Neural progenitor cell (in vitro differentiated cells): ENCODE data around the gene CCDC73. TPM values are rescaled to one million over a fixed set of nuclear protein-coding genes. Genes with fewer than 3 reads are reported as not detected.
"Not testable (repeated sequence)": the region's sequence is repeated elsewhere in the genome, so short reads cannot be mapped to it uniquely, and the experiment has no call there.

Experiments used
- DNase-seq: peaks from one replicate; pipeline ENCODE4 v3.0.0-alpha.2; 2016; ENCODE audit warnings: low spot score
- H2AFZ ChIP-seq: fragments of 200-600 bp; sonication (generic); replicated peaks from 2 replicates; pipeline ENCODE4 v1.6.1; 2016; ENCODE audit warnings: antibody characterized with exemption
- H3F3A ChIP-seq: fragments of 200-600 bp; sonication (generic); 2 replicates; pipeline ENCODE4 v1.6.1; 2016; ENCODE audit warnings: antibody characterized with exemption, low read depth
- H3K27ac ChIP-seq: fragments of 200-600 bp; sonication (generic); 2 replicates; pipeline ENCODE4 v1.5.1; 2016; ENCODE audit warnings: mild to moderate bottlenecking
- H3K27me3 ChIP-seq: fragments of 200-600 bp; sonication (generic); 2 replicates; pipeline ENCODE4 v1.6.1; 2016; ENCODE audit warnings: mild to moderate bottlenecking, moderate library complexity
- H3K36me3 ChIP-seq: fragments of 200-600 bp; sonication (generic); 2 replicates; pipeline ENCODE4 v1.5.1; 2016
- H3K4me1 ChIP-seq: fragments of 200-600 bp; sonication (generic); 2 replicates; pipeline ENCODE4 v1.6.1; 2016; ENCODE audit warnings: mixed run types
- H3K4me2 ChIP-seq: fragments of 200-600 bp; sonication (generic); 2 replicates; pipeline ENCODE4 v1.6.1; 2016
- H3K4me3 ChIP-seq: fragments of 200-600 bp; sonication (generic); 2 replicates; pipeline ENCODE4 v1.5.1; 2016
- H3K79me2 ChIP-seq: fragments of 200-600 bp; sonication (generic); 2 replicates; pipeline ENCODE4 v1.6.1; 2016; ENCODE audit warnings: low read depth
- H3K9ac ChIP-seq: fragments of 200-600 bp; sonication (generic); 2 replicates; pipeline ENCODE4 v1.6.1; 2016
- H3K9me3 ChIP-seq: fragments of 200-600 bp; sonication (generic); 2 replicates; pipeline ENCODE4 v1.5.1; 2016; ENCODE audit warnings: low read depth
- H4K20me1 ChIP-seq: fragments of 200-600 bp; sonication (generic); 2 replicates; pipeline ENCODE4 v1.6.1; 2016; ENCODE audit warnings: low read depth
- H3K27ac Mint-ChIP-seq: 3 replicates; pipeline ENCODE4 v1.8.0; 2021; ENCODE audit warnings: mixed read lengths
- H3K27me3 Mint-ChIP-seq: 2 replicates; pipeline ENCODE4 v1.8.0; 2022; ENCODE audit warnings: low read depth, mild to moderate bottlenecking, inconsistent platforms, moderate library complexity, mixed read lengths; ENCODE audit not compliant: insufficient read depth
- H3K36me3 Mint-ChIP-seq: 3 replicates; pipeline ENCODE4 v1.8.0; 2021; ENCODE audit warnings: mixed read lengths
- H3K4me1 Mint-ChIP-seq: 3 replicates; pipeline ENCODE4 v1.8.0; 2021; ENCODE audit warnings: mixed read lengths
- H3K4me3 Mint-ChIP-seq: 3 replicates; pipeline ENCODE4 v1.8.0; 2021; ENCODE audit warnings: mild to moderate bottlenecking, moderate library complexity, mixed read lengths
- H3K9me3 Mint-ChIP-seq: 3 replicates; pipeline ENCODE4 v1.8.0; 2020; ENCODE audit warnings: mixed read lengths
- EZH2 ChIP-seq: fragments of 200-600 bp; sonication (generic); IDR thresholded peaks from 2 replicates; pipeline ENCODE4 v1.6.1; 2017; ENCODE audit warnings: antibody characterized with exemption, mild to moderate bottlenecking, moderate library complexity
- EZH2phosphoT487 ChIP-seq: fragments of 200-600 bp; sonication (generic); IDR thresholded peaks from 2 replicates; pipeline ENCODE4 v1.6.1; 2017; ENCODE audit warnings: antibody characterized with exemption
- total RNA-seq: library from RNA; depleted of rRNA; stranded (reverse); fragments of >200 nt; gene quantifications from 2 replicates; pipeline ENCODE4 v1.2.3, GENCODE V29; 2015; ENCODE audit warnings: low replicate concordance
- TF ChIP-seq, protein P1 (sequence below): fragments of 200-600 bp; sonication (generic); IDR thresholded peaks from 2 replicates; pipeline ENCODE4 v1.5.1; 2017; ENCODE audit warnings: antibody characterized with exemption, mild to moderate bottlenecking

CCDC73 gene
- total RNA-seq, 1 donor from 2014 or later = not detected

DNA sequence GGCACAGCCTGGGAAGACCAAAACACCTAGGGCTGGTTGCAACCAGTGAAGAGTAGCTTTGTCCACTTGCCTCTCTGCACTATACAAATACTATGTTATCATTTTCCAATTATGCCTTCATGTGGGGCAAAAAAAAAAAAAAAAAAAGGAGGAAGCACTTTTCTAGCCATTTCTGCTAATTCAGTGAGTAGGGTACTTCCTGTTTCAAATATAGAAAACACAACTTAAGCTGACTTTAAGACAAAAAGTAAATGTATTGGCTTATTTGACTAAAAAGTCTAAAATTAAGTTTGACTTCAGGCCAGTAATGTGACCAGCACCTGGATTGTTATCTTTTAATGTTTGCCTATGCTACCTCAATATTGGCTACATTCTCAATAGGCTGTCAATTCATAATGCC lies 15.3 kb downstream of the CCDC73 start:
- no peaks in the 10 kb centered on the region for H3K27me3 Mint-ChIP-seq
- Histone ChIP-seq H3K4me2 (no peak overlapping the region), H3K36me3 (no peaks in the 10 kb centered on the region), H3K27ac (no peak overlapping the region), H4K20me1 (no peaks in the 10 kb centered on the region), H3K4me3 (no peak overlapping the region), H3F3A (no peaks in the 10 kb centered on the region), H3K9me3 (no peaks in the 10 kb centered on the region), H3K4me1 (no peaks in the 10 kb centered on the region), H3K27me3 (no peaks in the 10 kb centered on the region), H2AFZ (no peak overlapping the region), H3K9ac (no peak overlapping the region), H3K79me2 (no peaks in the 10 kb centered on the region)
- H3K4me1 Mint-ChIP-seq = no peaks in the 10 kb centered on the region
- no peak overlapping the region for H3K27ac Mint-ChIP-seq
- no peak overlapping the region for H3K4me3 Mint-ChIP-seq
- no peaks in the 10 kb centered on the region for H3K9me3 Mint-ChIP-seq
- TF ChIP-seq EZH2 (no peak), EZH2phosphoT487 (no peak)
- TF ChIP-seq, protein P1, sequence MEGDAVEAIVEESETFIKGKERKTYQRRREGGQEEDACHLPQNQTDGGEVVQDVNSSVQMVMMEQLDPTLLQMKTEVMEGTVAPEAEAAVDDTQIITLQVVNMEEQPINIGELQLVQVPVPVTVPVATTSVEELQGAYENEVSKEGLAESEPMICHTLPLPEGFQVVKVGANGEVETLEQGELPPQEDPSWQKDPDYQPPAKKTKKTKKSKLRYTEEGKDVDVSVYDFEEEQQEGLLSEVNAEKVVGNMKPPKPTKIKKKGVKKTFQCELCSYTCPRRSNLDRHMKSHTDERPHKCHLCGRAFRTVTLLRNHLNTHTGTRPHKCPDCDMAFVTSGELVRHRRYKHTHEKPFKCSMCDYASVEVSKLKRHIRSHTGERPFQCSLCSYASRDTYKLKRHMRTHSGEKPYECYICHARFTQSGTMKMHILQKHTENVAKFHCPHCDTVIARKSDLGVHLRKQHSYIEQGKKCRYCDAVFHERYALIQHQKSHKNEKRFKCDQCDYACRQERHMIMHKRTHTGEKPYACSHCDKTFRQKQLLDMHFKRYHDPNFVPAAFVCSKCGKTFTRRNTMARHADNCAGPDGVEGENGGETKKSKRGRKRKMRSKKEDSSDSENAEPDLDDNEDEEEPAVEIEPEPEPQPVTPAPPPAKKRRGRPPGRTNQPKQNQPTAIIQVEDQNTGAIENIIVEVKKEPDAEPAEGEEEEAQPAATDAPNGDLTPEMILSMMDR = no peak
- DNase-seq = no peak
- no peaks in the 10 kb centered on the region for H3K36me3 Mint-ChIP-seq

DNA sequence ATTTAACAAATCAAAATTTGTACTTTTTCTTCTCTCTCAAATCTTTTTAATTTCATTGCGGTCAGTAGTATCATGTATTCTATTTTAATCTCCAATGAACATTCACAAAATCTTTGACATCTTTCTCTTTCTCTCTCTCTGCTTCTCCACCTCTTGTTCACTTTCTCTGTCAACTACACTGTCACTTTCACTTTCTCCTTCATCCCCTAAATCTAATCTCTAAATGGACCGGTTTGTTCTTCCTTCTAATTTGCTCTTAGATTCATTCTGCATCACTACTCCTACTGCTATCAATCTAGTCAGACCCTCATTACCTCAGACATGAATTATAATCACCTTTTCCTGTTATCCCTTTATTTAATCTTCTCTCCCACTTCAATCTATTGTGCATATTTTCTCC lies 18.6 kb downstream of the CCDC73 start:
- no peak overlapping the region for H3K27ac Mint-ChIP-seq
- no peak overlapping the region for H3K4me3 Mint-ChIP-seq
- Histone ChIP-seq H4K20me1 (no peaks in the 10 kb centered on the region), H3K36me3 (no peaks in the 10 kb centered on the region), H3F3A (no peaks in the 10 kb centered on the region), H3K79me2 (no peaks in the 10 kb centered on the region), H3K27ac (no peak overlapping the region), H3K27me3 (no peaks in the 10 kb centered on the region), H3K4me2 (no peak overlapping the region), H3K9ac (no peak overlapping the region), H3K4me3 (no peak overlapping the region), H3K9me3 (no peaks in the 10 kb centered on the region), H2AFZ (no peak overlapping the region), H3K4me1 (no peaks in the 10 kb centered on the region)
- TF ChIP-seq, protein P1 = no peak
- TF ChIP-seq EZH2 (no peak), EZH2phosphoT487 (no peak)
- no peak for DNase-seq
- no peaks in the 10 kb centered on the region for H3K36me3 Mint-ChIP-seq
- H3K9me3 Mint-ChIP-seq = no peaks in the 10 kb centered on the region
- H3K4me1 Mint-ChIP-seq = no peaks in the 10 kb centered on the region
- H3K27me3 Mint-ChIP-seq = no peaks in the 10 kb centered on the region

- H3K27me3 Mint-ChIP-seq = no peaks in the 10 kb centered on the region
- H3K36me3 Mint-ChIP-seq = no peaks in the 10 kb centered on the region
- Histone ChIP-seq H3K36me3 (no peaks in the 10 kb centered on the region), H3K79me2 (no peaks in the 10 kb centered on the region), H4K20me1 (no peaks in the 10 kb centered on the region), H3K9me3 (no peaks in the 10 kb centered on the region), H3K4me2 (no peak overlapping the region), H3K9ac (no peak overlapping the region), H3K4me1 (no peaks in the 10 kb centered on the region), H3F3A (no peaks in the 10 kb centered on the region), H3K27ac (no peak overlapping the region), H3K4me3 (no peak overlapping the region), H3K27me3 (no peaks in the 10 kb centered on the region), H2AFZ (peak overlapping the region; percentile 34)
- TF ChIP-seq EZH2 (no peak), EZH2phosphoT487 (no peak)
- TF ChIP-seq, protein P1 = no peak
- H3K4me1 Mint-ChIP-seq = no peaks in the 10 kb centered on the region
- H3K9me3 Mint-ChIP-seq = no peaks in the 10 kb centered on the region
- no peak overlapping the region for H3K4me3 Mint-ChIP-seq
- DNase-seq = no peak
- H3K27ac Mint-ChIP-seq = no peak overlapping the region
These were observed 20.4 kb downstream of the CCDC73 start for GRCh38 chr11:32774081-32774480.

GRCh38 chr11:32772731-32773130 lies 21.7 kb downstream of the CCDC73 start:
- Histone ChIP-seq H3K4me1 (no peaks in the 10 kb centered on the region), H3K4me3 (no peak overlapping the region), H3K36me3 (no peaks in the 10 kb centered on the region), H3K4me2 (no peak overlapping the region), H3K79me2 (no peaks in the 10 kb centered on the region), H2AFZ (no peak overlapping the region), H3K27me3 (no peaks in the 10 kb centered on the region), H3K27ac (no peak overlapping the region), H4K20me1 (no peaks in the 10 kb centered on the region), H3K9ac (no peak overlapping the region), H3K9me3 (no peaks in the 10 kb centered on the region), H3F3A (no peaks in the 10 kb centered on the region)
- Mint-ChIP-seq H3K36me3 (no peaks in the 10 kb centered on the region), H3K4me3 (no peak overlapping the region), H3K9me3 (no peaks in the 10 kb centered on the region), H3K27ac (no peak overlapping the region), H3K27me3 (no peaks in the 10 kb centered on the region), H3K4me1 (no peaks in the 10 kb centered on the region)
- TF ChIP-seq, protein P1 = no peak
- TF ChIP-seq EZH2 (no peak), EZH2phosphoT487 (no peak)
- no peak for DNase-seq

GRCh38 chr11:32761774-32762173 lies 32.7 kb downstream of the CCDC73 start:
- not testable (repeated sequence) for H3K4me1 Mint-ChIP-seq, H3K27me3 Mint-ChIP-seq

More at GRCh38 chr11:32761774-32762173, 32.7 kb downstream of the CCDC73 start:
- peaks cover 16% of the 10 kb centered on the region for H3K9me3 Mint-ChIP-seq
- not testable (repeated sequence) for H3K27me3 ChIP-seq, H3K9ac ChIP-seq, DNase-seq, H3K27ac Mint-ChIP-seq, H3K36me3 ChIP-seq, H3K4me3 Mint-ChIP-seq, H3F3A ChIP-seq, H4K20me1 ChIP-seq, H3K36me3 Mint-ChIP-seq, H2AFZ ChIP-seq, H3K4me3 ChIP-seq, H3K79me2 ChIP-seq, H3K4me2 ChIP-seq, H3K9me3 ChIP-seq, H3K27ac ChIP-seq, H3K4me1 ChIP-seq
